ENCODE results near the gene CACNB4.
A peak's percentile ranks its signal among the peaks of the same experiment; 100 is the strongest.
"Not testable (repeated sequence)": the region's sequence is repeated elsewhere in the genome, so short reads cannot be mapped to it uniquely, and the experiment has no call there.

CACNB4 gene

GRCh38 chr2:151823651-151824050 is 275.2 kb downstream of the CACNB4 start:
- peak; percentile 3 for DNase-seq (ENCODE audit: low spot score)

GRCh38 chr2:151819920-151820319 is 278.9 kb downstream of the CACNB4 start:
- DNase-seq (ENCODE audit: low spot score): no peak

- no peak for DNase-seq (ENCODE audit: low spot score)
These were observed 280.9 kb downstream of the CACNB4 start for GRCh38 chr2:151817929-151818328.

GRCh38 chr2:151816843-151817242 is 282.0 kb downstream of the CACNB4 start:
- DNase-seq (ENCODE audit: low spot score): no peak

- no peak for DNase-seq (ENCODE audit: low spot score)
These were observed 282.9 kb downstream of the CACNB4 start for GRCh38 chr2:151815821-151816489.

- DNase-seq (ENCODE audit: low spot score): no peak
These were observed 288.4 kb downstream of the CACNB4 start for GRCh38 chr2:151810489-151810888.

GRCh38 chr2:151809073-151809383 is 289.8 kb downstream of the CACNB4 start:
- no peak for DNase-seq (ENCODE audit: low spot score)

GRCh38 chr2:151808258-151809072 is 290.4 kb downstream of the CACNB4 start:
- DNase-seq (ENCODE audit: low spot score): peak; percentile 21

GRCh38 chr2:151805961-151806360 is 292.9 kb downstream of the CACNB4 start:
- no peak for DNase-seq (ENCODE audit: low spot score)

GRCh38 chr2:151805343-151805742 is 293.5 kb downstream of the CACNB4 start:
- DNase-seq (ENCODE audit: low spot score): no peak

GRCh38 chr2:151803811-151804210 is 295.0 kb downstream of the CACNB4 start:
- DNase-seq (ENCODE audit: low spot score): no peak

GRCh38 chr2:151802315-151802714 is 296.5 kb downstream of the CACNB4 start:
- no peak for DNase-seq (ENCODE audit: low spot score)

- DNase-seq (ENCODE audit: low spot score): no peak
These were observed 299.0 kb downstream of the CACNB4 start for GRCh38 chr2:151799886-151800292.

- no peak for DNase-seq (ENCODE audit: low spot score)
These were observed 302.1 kb downstream of the CACNB4 start for GRCh38 chr2:151796774-151797173.

- no peak for DNase-seq (ENCODE audit: low spot score)
These were observed 303.1 kb downstream of the CACNB4 start for GRCh38 chr2:151795646-151796240.

- not testable (repeated sequence) for DNase-seq (ENCODE audit: low spot score)
These were observed 304.4 kb downstream of the CACNB4 start for GRCh38 chr2:151794422-151794821.

GRCh38 chr2:151793123-151793522 is 305.7 kb downstream of the CACNB4 start:
- DNase-seq (ENCODE audit: low spot score): no peak

- DNase-seq (ENCODE audit: low spot score): no peak
These were observed 306.3 kb downstream of the CACNB4 start for GRCh38 chr2:151792589-151792988.

GRCh38 chr2:151791545-151791944 is 307.3 kb downstream of the CACNB4 start:
- DNase-seq (ENCODE audit: low spot score): no peak

- DNase-seq (ENCODE audit: low spot score): no peak
These were observed 308.2 kb downstream of the CACNB4 start for GRCh38 chr2:151790689-151791088.

GRCh38 chr2:151789055-151789834 is 309.6 kb downstream of the CACNB4 start:
- no peak for DNase-seq (ENCODE audit: low spot score)

GRCh38 chr2:151786483-151786882 is 312.4 kb downstream of the CACNB4 start:
- no peak for DNase-seq (ENCODE audit: low spot score)

Measured in AG08396 (cell line).